NB4 (cell line): ENCODE data around the gene EXOC6.
A peak's percentile ranks its signal among the peaks of the same experiment; 100 is the strongest.

Source experiments
- DNase-seq: peaks from one replicate; pipeline ENCODE4 v3.0.0; 2010; ENCODE audit warnings: low read depth
- H3K4me3 ChIP-seq: one replicate; pipeline ENCODE4 v1.5.1; 2011; ENCODE audit warnings: mild to moderate bottlenecking, low read depth, low read length, moderate library complexity
- CTCF ChIP-seq: IDR thresholded peaks from one replicate; pipeline ENCODE4 v1.5.1; 2012; ENCODE audit warnings: low read depth, low read length
- MAX ChIP-seq: IDR thresholded peaks from 2 replicates; pipeline ENCODE4 v1.6.1; 2011; ENCODE audit warnings: low read depth, low read length
- MYC ChIP-seq: IDR thresholded peaks from 2 replicates; pipeline ENCODE4 v1.6.1; 2011; ENCODE audit warnings: low read depth, low read length
- POLR2A ChIP-seq: IDR thresholded peaks from 2 replicates; pipeline ENCODE4 v1.6.1; 2011; ENCODE audit warnings: mild to moderate bottlenecking; ENCODE audit not compliant: insufficient read length; ENCODE audit errors: extremely low read depth

Gene EXOC6

GRCh38 chr10:93071674-93072224, 223.4 kb downstream of the EXOC6 start:
- H3K4me3 ChIP-seq: peak overlapping the region; percentile 25
- DNase-seq: peak; percentile 25
- no peak for TF ChIP-seq CTCF
- no peak for TF ChIP-seq MAX
- no peak for TF ChIP-seq MYC
- TF ChIP-seq POLR2A: no peak

- TF ChIP-seq MAX (no peak), MYC (no peak), CTCF (no peak), POLR2A (no peak)
- no peak for DNase-seq
- H3K4me3 ChIP-seq: peak overlapping the region; percentile 25
Measured at GRCh38 chr10:93072225-93072712, 223.9 kb downstream of the EXOC6 start.

- no peak overlapping the region for H3K4me3 ChIP-seq
- DNase-seq: no peak
- no peak for TF ChIP-seq MAX
- TF ChIP-seq CTCF: no peak
- TF ChIP-seq MYC: no peak
Measured at GRCh38 chr10:93072713-93073538, 224.6 kb downstream of the EXOC6 start.

- H3K4me3 ChIP-seq: no peak within 1 kb of the TSS
Measured at GRCh38 chr10:93073539-93074146, 225.3 kb downstream of the EXOC6 start, which contains the start of gene CYP26A1. Gene CYP26A1 (plus strand): TSS chr10:93073893. CDS start chr10:93073935, 42 bp downstream.

GRCh38 chr10:93074147-93074596, 225.9 kb downstream of the EXOC6 start:
- no peak overlapping the region for H3K4me3 ChIP-seq
- TF ChIP-seq MAX: no peak
- peak; percentile 31 for TF ChIP-seq CTCF
- TF ChIP-seq MYC: no peak
- peak; percentile 73 for DNase-seq

More at GRCh38 chr10:93073539-93074146, 225.3 kb downstream of the EXOC6 start, which contains the start of gene CYP26A1:
- DNase-seq: no peak
- TF ChIP-seq MAX: no peak
- TF ChIP-seq MYC: no peak
- TF ChIP-seq POLR2A: no peak
- TF ChIP-seq CTCF: no peak
